GM23338 (cell line): Measurements from ENCODE around the gene ABCC1. TPM values are rescaled to one million over a fixed set of nuclear protein-coding genes. Genes with fewer than 3 reads are reported as not detected.

Source experiments
- ATAC-seq: fragments of 200-7000 bp; cut with Tn5 transposase; 3 replicates; pipeline ENCODE4 v1.9.1; 2020
- DNase-seq: peaks from one replicate; pipeline ENCODE4 v3.0.0-alpha.2; 2015; ENCODE audit warnings: low spot score
- H2AFZ ChIP-seq: fragments of 200-600 bp; sonication (generic); 2 replicates; pipeline ENCODE4 v1.8.0; 2016; ENCODE audit warnings: antibody characterized with exemption, mild to moderate bottlenecking, moderate library complexity
- H3F3A ChIP-seq: fragments of 200-600 bp; sonication (generic); replicated peaks from 2 replicates; pipeline ENCODE4 v1.8.0; 2017; ENCODE audit warnings: antibody characterized with exemption, mixed run types, low read depth
- H3K27ac ChIP-seq: fragments of 200-600 bp; sonication (generic); 2 replicates; pipeline ENCODE4 v1.6.1; 2016; ENCODE audit warnings: low read depth
- H3K27me3 ChIP-seq: fragments of 200-600 bp; sonication (generic); 2 replicates; pipeline ENCODE4 v1.8.0; 2016; ENCODE audit warnings: mild to moderate bottlenecking, mixed run types, moderate library complexity; ENCODE audit not compliant: insufficient read depth
- H3K36me3 ChIP-seq: fragments of 200-600 bp; sonication (generic); 2 replicates; pipeline ENCODE4 v1.8.0; 2016; ENCODE audit warnings: mild to moderate bottlenecking; ENCODE audit not compliant: insufficient read depth
- H3K4me1 ChIP-seq: fragments of 200-600 bp; sonication (generic); 2 replicates; pipeline ENCODE4 v1.8.0; 2016; ENCODE audit warnings: mild to moderate bottlenecking, moderate library complexity; ENCODE audit not compliant: insufficient read depth
- H3K4me2 ChIP-seq: fragments of 200-600 bp; sonication (generic); 2 replicates; pipeline ENCODE4 v1.7.1; 2017; ENCODE audit warnings: mixed run types
- H3K4me3 ChIP-seq: fragments of 200-600 bp; sonication (generic); 2 replicates; pipeline ENCODE4 v1.6.1; 2016; ENCODE audit warnings: mixed run types
- H3K79me2 ChIP-seq: fragments of 200-600 bp; sonication (generic); replicated peaks from 2 replicates; pipeline ENCODE4 v1.8.0; 2017; ENCODE audit warnings: mild to moderate bottlenecking; ENCODE audit not compliant: insufficient read depth
- H3K9me2 ChIP-seq: fragments of 200-600 bp; sonication (generic); 2 replicates; pipeline ENCODE4 v1.8.0; 2017; ENCODE audit not compliant: insufficient read depth
- H4K20me1 ChIP-seq: fragments of 200-600 bp; sonication (generic); replicated peaks from 2 replicates; pipeline ENCODE4 v1.8.0; 2017; ENCODE audit warnings: mild to moderate bottlenecking; ENCODE audit not compliant: insufficient read depth
- H3K27ac Mint-ChIP-seq: 2 replicates; pipeline ENCODE4 v1.8.0; 2020; ENCODE audit warnings: inconsistent platforms, mild to moderate bottlenecking, moderate library complexity, mixed read lengths
- H3K27me3 Mint-ChIP-seq: 3 replicates; pipeline ENCODE4 v1.8.0; 2022; ENCODE audit warnings: low read depth, mild to moderate bottlenecking, moderate library complexity, mixed read lengths, inconsistent platforms; ENCODE audit not compliant: insufficient read depth, poor library complexity
- H3K36me3 Mint-ChIP-seq: 3 replicates; pipeline ENCODE4 v1.8.0; 2021; ENCODE audit warnings: low read depth, mild to moderate bottlenecking, inconsistent platforms, moderate library complexity, mixed read lengths
- H3K4me1 Mint-ChIP-seq: 3 replicates; pipeline ENCODE4 v1.8.0; 2020; ENCODE audit warnings: mild to moderate bottlenecking, inconsistent platforms, mixed read lengths
- H3K4me3 Mint-ChIP-seq: 3 replicates; pipeline ENCODE4 v1.8.0; 2021; ENCODE audit warnings: moderate library complexity, mild to moderate bottlenecking, inconsistent platforms, mixed read lengths
- H3K9me3 Mint-ChIP-seq: 3 replicates; pipeline ENCODE4 v1.8.0; 2020; ENCODE audit warnings: moderate library complexity, mild to moderate bottlenecking, inconsistent platforms, mixed read lengths
- CREB1 ChIP-seq: fragments of 250-450 bp; sonication (Bioruptor Pico); IDR thresholded peaks from 2 replicates; pipeline ENCODE4 v1.5.0; 2020; ENCODE audit warnings: low read depth, mild to moderate bottlenecking, moderate library complexity
- EZH2 ChIP-seq: fragments of 200-600 bp; sonication (generic); IDR thresholded peaks from one replicate; pipeline ENCODE4 v1.8.0; 2017; ENCODE audit warnings: antibody characterized with exemption, mild to moderate bottlenecking, low read depth; ENCODE audit not compliant: unreplicated experiment
- EZH2phosphoT487 ChIP-seq: fragments of 200-600 bp; sonication (generic); IDR thresholded peaks from one replicate; pipeline ENCODE4 v1.8.1; 2018; ENCODE audit warnings: antibody characterized with exemption; ENCODE audit not compliant: unreplicated experiment
- JUNB ChIP-seq: IDR thresholded peaks from one replicate; pipeline ENCODE4 v1.6.1; 2016; ENCODE audit warnings: antibody characterized with exemption; ENCODE audit not compliant: unreplicated experiment
- NANOG ChIP-seq: IDR thresholded peaks from 2 replicates; pipeline ENCODE4 v1.6.1; 2016; ENCODE audit warnings: antibody characterized with exemption, borderline replicate concordance
- POLR2AphosphoS5 ChIP-seq: IDR thresholded peaks from 2 replicates; pipeline ENCODE4 v1.6.1; 2016; ENCODE audit warnings: antibody characterized with exemption, low read depth
- STAT1 ChIP-seq: IDR thresholded peaks from one replicate; pipeline ENCODE4 v1.6.1; 2016; ENCODE audit warnings: antibody characterized with exemption; ENCODE audit not compliant: unreplicated experiment
- ZNF114 ChIP-seq: fragments of 250-450 bp; sonication (Bioruptor Pico); IDR thresholded peaks from 2 replicates; pipeline ENCODE4 v1.5.0; 2020; ENCODE audit warnings: mild to moderate bottlenecking, moderate library complexity
- ZNF331 ChIP-seq: fragments of 250-450 bp; sonication (Bioruptor Pico); IDR thresholded peaks from 2 replicates; pipeline ENCODE4 v1.5.0; 2020; ENCODE audit warnings: low read depth, mild to moderate bottlenecking, moderate library complexity
- polyA plus RNA-seq: library from polyadenylated mRNA; unstranded; fragments of >200 nt; fragmentation: Nextera tagmentation; extraction: Ambion mirVana; gene quantifications from 2 replicates; pipeline ENCODE4 v1.2.1, GENCODE V29; 2016
- total RNA-seq: library from RNA; depleted of rRNA; stranded (reverse); fragments of >200 nt; shearing (Covaris generic); gene quantifications from 2 replicates; pipeline ENCODE4 v1.2.3, GENCODE V29; 2014
- TF ChIP-seq, protein P1 (sequence below): IDR thresholded peaks from one replicate; pipeline ENCODE4 v1.6.1; 2018; ENCODE audit warnings: antibody characterized with exemption; ENCODE audit not compliant: unreplicated experiment
- TF ChIP-seq, protein P2 (sequence below): IDR thresholded peaks from 2 replicates; pipeline ENCODE4 v1.6.1; 2016; ENCODE audit warnings: antibody characterized with exemption
- TF ChIP-seq, protein P3 (sequence below), 2 experiments: fragments of 200-600 bp in 1 of 2; sonication (generic) in 1 of 2; conservative IDR thresholded peaks; 2 replicates each; pipeline versions ENCODE4 v1.5.1 to v1.6.1; 2016 to 2017; ENCODE audit warnings: antibody characterized with exemption in 2 of 2, low read depth in 2 of 2, mild to moderate bottlenecking in 2 of 2, moderate library complexity in 1 of 2
- TF ChIP-seq, protein P4 (sequence below): fragments of 250-450 bp; sonication (Bioruptor Pico); IDR thresholded peaks from 2 replicates; pipeline ENCODE4 v1.5.0; 2020; ENCODE audit warnings: mild to moderate bottlenecking, moderate library complexity

The ABCC1 gene
- total and polyA plus RNA-seq, 2 experiments from 2014 or later: 11.0 to 46.6 TPM

DNA sequence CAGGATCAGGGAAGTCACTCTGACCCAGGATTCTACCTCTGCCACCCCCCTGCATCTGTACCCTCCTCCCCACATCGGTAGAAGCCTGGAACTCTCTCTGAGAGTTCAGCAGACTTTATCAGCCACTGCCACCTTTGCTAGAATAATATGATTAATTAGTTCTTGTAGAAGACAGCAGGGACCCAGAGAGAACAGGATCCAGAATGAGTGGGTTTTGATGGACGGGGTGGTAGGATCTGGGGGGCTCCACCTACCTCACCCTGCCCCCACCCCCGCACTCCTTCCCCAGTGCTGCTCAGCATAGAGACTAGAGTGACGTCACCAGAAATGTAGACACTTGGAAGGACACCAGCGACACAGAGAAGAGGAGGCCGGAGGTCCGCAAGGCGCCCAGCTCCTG is 240.4 kb downstream of the ABCC1 start:
- H4K20me1 ChIP-seq: no peaks in the 10 kb centered on the region
- no peak overlapping the region for H2AFZ ChIP-seq
- no peaks in the 10 kb centered on the region for H3F3A ChIP-seq
- no peaks in the 10 kb centered on the region for H3K9me2 ChIP-seq
- DNase-seq (no peak), ATAC-seq (no peak)
- H3K27me3 ChIP-seq: no peaks in the 10 kb centered on the region
- H3K4me2 ChIP-seq: no peak overlapping the region
- H3K36me3 ChIP-seq: no peaks in the 10 kb centered on the region
- Mint-ChIP-seq H3K4me3 (no peak overlapping the region), H3K9me3 (no peaks in the 10 kb centered on the region), H3K27me3 (peaks cover 10% of the 10 kb centered on the region), H3K27ac (no peak overlapping the region), H3K4me1 (peaks cover 8% of the 10 kb centered on the region), H3K36me3 (no peaks in the 10 kb centered on the region)
- no peaks in the 10 kb centered on the region for H3K79me2 ChIP-seq
- H3K4me1 ChIP-seq: no peaks in the 10 kb centered on the region
- no peak for TF ChIP-seq NANOG
- TF ChIP-seq, protein P1, sequence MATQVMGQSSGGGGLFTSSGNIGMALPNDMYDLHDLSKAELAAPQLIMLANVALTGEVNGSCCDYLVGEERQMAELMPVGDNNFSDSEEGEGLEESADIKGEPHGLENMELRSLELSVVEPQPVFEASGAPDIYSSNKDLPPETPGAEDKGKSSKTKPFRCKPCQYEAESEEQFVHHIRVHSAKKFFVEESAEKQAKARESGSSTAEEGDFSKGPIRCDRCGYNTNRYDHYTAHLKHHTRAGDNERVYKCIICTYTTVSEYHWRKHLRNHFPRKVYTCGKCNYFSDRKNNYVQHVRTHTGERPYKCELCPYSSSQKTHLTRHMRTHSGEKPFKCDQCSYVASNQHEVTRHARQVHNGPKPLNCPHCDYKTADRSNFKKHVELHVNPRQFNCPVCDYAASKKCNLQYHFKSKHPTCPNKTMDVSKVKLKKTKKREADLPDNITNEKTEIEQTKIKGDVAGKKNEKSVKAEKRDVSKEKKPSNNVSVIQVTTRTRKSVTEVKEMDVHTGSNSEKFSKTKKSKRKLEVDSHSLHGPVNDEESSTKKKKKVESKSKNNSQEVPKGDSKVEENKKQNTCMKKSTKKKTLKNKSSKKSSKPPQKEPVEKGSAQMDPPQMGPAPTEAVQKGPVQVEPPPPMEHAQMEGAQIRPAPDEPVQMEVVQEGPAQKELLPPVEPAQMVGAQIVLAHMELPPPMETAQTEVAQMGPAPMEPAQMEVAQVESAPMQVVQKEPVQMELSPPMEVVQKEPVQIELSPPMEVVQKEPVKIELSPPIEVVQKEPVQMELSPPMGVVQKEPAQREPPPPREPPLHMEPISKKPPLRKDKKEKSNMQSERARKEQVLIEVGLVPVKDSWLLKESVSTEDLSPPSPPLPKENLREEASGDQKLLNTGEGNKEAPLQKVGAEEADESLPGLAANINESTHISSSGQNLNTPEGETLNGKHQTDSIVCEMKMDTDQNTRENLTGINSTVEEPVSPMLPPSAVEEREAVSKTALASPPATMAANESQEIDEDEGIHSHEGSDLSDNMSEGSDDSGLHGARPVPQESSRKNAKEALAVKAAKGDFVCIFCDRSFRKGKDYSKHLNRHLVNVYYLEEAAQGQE: no peak
- TF ChIP-seq ZNF114 (CRISPR knock-in tag): no peak
- no peak for TF ChIP-seq EZH2phosphoT487
- TF ChIP-seq ZNF331 (CRISPR knock-in tag): no peak
- TF ChIP-seq, protein P2, sequence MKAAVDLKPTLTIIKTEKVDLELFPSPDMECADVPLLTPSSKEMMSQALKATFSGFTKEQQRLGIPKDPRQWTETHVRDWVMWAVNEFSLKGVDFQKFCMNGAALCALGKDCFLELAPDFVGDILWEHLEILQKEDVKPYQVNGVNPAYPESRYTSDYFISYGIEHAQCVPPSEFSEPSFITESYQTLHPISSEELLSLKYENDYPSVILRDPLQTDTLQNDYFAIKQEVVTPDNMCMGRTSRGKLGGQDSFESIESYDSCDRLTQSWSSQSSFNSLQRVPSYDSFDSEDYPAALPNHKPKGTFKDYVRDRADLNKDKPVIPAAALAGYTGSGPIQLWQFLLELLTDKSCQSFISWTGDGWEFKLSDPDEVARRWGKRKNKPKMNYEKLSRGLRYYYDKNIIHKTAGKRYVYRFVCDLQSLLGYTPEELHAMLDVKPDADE: no peak
- TF ChIP-seq POLR2AphosphoS5: no peak
- no peak for TF ChIP-seq EZH2
- no peak for TF ChIP-seq JUNB
- TF ChIP-seq, protein P3, sequence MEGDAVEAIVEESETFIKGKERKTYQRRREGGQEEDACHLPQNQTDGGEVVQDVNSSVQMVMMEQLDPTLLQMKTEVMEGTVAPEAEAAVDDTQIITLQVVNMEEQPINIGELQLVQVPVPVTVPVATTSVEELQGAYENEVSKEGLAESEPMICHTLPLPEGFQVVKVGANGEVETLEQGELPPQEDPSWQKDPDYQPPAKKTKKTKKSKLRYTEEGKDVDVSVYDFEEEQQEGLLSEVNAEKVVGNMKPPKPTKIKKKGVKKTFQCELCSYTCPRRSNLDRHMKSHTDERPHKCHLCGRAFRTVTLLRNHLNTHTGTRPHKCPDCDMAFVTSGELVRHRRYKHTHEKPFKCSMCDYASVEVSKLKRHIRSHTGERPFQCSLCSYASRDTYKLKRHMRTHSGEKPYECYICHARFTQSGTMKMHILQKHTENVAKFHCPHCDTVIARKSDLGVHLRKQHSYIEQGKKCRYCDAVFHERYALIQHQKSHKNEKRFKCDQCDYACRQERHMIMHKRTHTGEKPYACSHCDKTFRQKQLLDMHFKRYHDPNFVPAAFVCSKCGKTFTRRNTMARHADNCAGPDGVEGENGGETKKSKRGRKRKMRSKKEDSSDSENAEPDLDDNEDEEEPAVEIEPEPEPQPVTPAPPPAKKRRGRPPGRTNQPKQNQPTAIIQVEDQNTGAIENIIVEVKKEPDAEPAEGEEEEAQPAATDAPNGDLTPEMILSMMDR (conservative IDR thresholded peaks at IDR 0.05; ENCODE audit: low read depth in 2 of 2): no peak
- no peak for TF ChIP-seq CREB1 (CRISPR knock-in tag)
- TF ChIP-seq STAT1: no peak
- TF ChIP-seq, protein P4, sequence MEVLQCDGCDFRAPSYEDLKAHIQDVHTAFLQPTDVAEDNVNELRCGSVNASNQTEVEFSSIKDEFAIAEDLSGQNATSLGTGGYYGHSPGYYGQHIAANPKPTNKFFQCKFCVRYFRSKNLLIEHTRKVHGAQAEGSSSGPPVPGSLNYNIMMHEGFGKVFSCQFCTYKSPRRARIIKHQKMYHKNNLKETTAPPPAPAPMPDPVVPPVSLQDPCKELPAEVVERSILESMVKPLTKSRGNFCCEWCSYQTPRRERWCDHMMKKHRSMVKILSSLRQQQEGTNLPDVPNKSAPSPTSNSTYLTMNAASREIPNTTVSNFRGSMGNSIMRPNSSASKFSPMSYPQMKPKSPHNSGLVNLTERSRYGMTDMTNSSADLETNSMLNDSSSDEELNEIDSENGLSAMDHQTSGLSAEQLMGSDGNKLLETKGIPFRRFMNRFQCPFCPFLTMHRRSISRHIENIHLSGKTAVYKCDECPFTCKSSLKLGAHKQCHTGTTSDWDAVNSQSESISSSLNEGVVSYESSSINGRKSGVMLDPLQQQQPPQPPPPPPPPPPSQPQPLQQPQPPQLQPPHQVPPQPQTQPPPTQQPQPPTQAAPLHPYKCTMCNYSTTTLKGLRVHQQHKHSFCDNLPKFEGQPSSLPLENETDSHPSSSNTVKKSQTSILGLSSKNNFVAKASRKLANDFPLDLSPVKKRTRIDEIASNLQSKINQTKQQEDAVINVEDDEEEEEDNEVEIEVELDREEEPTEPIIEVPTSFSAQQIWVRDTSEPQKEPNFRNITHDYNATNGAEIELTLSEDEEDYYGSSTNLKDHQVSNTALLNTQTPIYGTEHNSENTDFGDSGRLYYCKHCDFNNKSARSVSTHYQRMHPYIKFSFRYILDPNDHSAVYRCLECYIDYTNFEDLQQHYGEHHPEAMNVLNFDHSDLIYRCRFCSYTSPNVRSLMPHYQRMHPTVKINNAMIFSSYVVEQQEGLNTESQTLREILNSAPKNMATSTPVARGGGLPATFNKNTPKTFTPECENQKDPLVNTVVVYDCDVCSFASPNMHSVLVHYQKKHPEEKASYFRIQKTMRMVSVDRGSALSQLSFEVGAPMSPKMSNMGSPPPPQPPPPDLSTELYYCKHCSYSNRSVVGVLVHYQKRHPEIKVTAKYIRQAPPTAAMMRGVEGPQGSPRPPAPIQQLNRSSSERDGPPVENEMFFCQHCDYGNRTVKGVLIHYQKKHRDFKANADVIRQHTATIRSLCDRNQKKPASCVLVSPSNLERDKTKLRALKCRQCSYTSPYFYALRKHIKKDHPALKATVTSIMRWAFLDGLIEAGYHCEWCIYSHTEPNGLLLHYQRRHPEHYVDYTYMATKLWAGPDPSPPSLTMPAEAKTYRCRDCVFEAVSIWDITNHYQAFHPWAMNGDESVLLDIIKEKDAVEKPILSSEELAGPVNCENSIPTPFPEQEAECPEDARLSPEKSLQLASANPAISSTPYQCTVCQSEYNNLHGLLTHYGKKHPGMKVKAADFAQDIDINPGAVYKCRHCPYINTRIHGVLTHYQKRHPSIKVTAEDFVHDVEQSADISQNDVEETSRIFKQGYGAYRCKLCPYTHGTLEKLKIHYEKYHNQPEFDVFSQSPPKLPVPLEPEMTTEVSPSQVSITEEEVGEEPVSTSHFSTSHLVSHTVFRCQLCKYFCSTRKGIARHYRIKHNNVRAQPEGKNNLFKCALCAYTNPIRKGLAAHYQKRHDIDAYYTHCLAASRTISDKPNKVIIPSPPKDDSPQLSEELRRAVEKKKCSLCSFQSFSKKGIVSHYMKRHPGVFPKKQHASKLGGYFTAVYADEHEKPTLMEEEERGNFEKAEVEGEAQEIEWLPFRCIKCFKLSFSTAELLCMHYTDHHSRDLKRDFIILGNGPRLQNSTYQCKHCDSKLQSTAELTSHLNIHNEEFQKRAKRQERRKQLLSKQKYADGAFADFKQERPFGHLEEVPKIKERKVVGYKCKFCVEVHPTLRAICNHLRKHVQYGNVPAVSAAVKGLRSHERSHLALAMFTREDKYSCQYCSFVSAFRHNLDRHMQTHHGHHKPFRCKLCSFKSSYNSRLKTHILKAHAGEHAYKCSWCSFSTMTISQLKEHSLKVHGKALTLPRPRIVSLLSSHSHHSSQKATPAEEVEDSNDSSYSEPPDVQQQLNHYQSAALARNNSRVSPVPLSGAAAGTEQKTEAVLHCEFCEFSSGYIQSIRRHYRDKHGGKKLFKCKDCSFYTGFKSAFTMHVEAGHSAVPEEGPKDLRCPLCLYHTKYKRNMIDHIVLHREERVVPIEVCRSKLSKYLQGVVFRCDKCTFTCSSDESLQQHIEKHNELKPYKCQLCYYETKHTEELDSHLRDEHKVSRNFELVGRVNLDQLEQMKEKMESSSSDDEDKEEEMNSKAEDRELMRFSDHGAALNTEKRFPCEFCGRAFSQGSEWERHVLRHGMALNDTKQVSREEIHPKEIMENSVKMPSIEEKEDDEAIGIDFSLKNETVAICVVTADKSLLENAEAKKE (CRISPR knock-in tag): no peak
- H3K4me3 ChIP-seq: no peak overlapping the region
- H3K27ac ChIP-seq: no peak overlapping the region
